ENCODE data around the gene TGDS.

The TGDS gene

DNA sequence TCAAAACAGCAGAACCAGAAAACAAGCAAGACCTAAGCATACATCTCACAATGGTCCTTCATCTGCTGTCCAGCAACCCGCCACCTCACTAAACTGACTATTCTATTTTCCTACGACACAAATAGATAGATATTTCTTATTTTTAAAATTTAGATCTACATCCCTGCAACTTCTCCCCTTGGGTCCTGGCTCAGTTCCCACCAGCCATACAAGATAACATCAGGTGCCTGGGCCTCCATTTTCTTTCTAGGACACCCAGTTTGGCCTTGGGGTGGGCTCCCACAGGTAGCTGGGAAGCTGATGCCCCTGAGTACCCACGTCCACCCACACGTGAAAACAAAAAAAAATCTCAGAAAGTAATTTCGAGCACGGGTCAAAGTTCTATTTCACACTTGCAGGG is 47.6 kb downstream of the TGDS start:
- H3K4me3 ChIP-seq (ENCODE audit: low read depth, low read length) = peak overlapping the region; percentile 80
- TF ChIP-seq, protein P1, sequence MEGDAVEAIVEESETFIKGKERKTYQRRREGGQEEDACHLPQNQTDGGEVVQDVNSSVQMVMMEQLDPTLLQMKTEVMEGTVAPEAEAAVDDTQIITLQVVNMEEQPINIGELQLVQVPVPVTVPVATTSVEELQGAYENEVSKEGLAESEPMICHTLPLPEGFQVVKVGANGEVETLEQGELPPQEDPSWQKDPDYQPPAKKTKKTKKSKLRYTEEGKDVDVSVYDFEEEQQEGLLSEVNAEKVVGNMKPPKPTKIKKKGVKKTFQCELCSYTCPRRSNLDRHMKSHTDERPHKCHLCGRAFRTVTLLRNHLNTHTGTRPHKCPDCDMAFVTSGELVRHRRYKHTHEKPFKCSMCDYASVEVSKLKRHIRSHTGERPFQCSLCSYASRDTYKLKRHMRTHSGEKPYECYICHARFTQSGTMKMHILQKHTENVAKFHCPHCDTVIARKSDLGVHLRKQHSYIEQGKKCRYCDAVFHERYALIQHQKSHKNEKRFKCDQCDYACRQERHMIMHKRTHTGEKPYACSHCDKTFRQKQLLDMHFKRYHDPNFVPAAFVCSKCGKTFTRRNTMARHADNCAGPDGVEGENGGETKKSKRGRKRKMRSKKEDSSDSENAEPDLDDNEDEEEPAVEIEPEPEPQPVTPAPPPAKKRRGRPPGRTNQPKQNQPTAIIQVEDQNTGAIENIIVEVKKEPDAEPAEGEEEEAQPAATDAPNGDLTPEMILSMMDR (IDR thresholded peaks at IDR 0.05; ENCODE audit: insufficient read depth, low read depth, low read length, missing control alignments) = no peak
- no peak for DNase-seq (ENCODE audit: low read depth)

DNA sequence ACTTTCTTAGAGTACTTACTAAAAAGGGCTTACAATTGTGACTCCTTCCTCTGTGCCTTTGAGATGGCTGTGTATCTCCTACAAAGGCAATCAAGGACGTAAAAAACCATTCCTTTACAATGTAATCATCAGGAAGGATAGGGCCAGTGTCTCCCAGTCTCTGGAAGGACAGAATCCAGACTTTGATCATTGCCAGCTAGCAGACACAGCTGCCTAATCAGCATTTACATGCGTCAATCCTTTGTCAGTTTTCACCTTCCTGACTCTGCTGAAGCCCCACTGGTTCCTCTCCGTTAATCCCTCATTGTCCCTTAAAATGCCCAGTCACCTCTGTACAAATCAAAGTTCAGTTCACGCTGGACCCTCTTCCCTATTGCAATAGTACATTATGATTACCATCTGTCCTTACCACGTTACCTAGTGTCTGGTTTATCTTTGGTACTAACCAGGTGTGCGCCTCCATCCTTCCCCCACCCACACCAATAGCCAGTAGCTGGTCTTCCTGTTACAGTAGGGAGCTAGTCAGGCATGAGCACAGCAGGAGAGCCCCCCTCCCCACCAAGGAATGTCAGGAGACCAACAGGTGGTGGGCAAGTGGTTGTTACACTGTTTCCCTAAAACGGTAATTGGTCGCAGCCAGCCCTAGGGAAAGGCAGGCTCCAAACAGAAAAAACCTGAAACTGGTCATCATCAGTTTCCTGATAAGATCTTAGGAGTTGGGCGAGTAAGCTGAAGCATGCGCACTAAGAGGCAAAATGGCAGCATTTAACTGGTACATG is 49.7 kb downstream of the TGDS start:
- H3K4me3 ChIP-seq (ENCODE audit: low read depth, low read length) = no peak overlapping the region
- no peak for DNase-seq (ENCODE audit: low read depth)
- TF ChIP-seq, protein P1 (IDR thresholded peaks at IDR 0.05; ENCODE audit: insufficient read depth, low read depth, low read length, missing control alignments) = no peak

DNA sequence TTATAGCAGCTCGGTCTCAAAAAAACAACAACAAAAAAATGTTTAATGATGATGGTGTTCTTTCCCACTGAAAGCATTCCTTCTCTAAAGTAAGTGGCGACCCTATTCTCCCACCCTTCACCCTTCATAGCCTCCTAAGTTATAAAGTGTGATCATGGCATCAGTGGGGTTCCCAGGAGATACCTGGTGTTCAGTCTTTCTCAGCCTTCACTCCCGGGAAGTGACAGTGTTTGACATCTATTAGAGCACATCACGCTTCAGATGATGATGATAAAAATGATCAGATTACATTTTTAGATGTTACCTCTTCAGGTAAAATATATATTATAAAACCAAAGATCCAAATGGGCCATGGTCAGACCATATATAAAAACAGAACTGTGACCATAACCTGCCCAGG is 51.0 kb downstream of the TGDS start:
- no peak overlapping the region for H3K4me3 ChIP-seq (ENCODE audit: low read depth, low read length)
- TF ChIP-seq, protein P1 (IDR thresholded peaks at IDR 0.05; ENCODE audit: insufficient read depth, low read depth, low read length, missing control alignments) = no peak
- DNase-seq (ENCODE audit: low read depth) = no peak

DNA sequence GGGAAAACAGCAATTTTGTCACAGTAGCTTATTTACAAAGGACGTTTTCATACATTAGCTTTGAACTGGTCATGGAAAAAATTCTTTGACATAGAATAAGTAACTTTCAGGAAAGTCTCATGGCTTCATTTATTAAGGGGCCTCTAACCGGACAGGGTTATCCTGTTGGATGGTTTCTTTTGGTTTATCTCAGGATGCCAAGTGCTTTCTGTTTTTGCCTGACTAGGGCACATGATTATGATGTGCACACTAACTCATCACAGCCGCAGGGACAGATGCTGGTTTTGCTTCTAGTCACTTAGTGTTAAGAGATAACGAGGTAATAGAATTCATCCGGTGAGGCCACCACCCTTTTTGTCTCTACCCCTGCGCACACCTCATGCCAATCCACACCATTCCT is 53.0 kb downstream of the TGDS start:
- H3K4me3 ChIP-seq (ENCODE audit: low read depth, low read length) = no peak overlapping the region
- TF ChIP-seq, protein P1 (IDR thresholded peaks at IDR 0.05; ENCODE audit: insufficient read depth, low read depth, low read length, missing control alignments) = no peak
- peak; percentile 10 for DNase-seq (ENCODE audit: low read depth)

DNA sequence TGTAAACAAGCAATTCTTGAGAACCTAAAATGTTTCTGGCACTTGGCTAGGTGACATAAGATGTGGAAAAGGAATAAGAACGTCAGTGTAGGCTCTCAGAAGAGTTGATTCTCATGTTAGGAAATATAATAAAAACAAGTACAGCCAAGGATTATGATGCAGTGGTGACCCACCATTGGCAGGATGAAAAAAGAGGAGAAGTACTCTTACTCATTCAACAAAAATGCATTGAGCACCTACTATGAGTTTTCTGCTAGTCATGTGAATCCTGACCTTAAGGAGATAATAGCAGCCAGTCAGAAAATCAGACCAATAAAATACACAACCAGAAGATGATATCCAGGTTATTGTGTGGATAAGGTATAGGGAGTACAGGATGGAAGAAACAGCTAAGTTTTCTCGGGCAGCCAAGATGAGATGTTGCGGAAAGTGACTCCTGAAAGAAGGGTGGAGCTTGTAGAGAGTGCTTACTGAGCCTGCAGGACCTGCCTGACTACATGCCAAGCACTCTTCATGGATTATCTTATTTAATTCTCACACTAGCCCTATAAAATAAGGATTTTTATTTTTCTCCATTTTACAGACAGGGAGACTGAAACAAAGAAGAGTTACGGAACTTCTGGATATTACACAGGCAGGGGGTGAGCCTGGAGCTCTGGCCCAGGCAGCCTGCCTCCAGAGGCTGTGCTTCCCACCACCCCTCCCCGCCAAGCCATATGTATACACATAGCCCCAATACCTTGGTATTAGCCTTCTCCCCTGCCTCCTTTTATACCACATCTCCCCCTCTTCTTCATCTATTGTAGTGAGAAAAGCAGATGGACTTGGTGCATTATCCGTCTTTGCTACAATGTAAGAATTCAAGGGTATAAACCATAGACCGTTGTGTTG is 58.0 kb downstream of the TGDS start:
- DNase-seq (ENCODE audit: low read depth) = no peak
- TF ChIP-seq, protein P1 (IDR thresholded peaks at IDR 0.05; ENCODE audit: insufficient read depth, low read depth, low read length, missing control alignments) = no peak
- H3K4me3 ChIP-seq (ENCODE audit: low read depth, low read length) = no peak overlapping the region

GRCh38 chr13:94535775-94536174 is 60.2 kb downstream of the TGDS start:
- TF ChIP-seq, protein P1 (IDR thresholded peaks at IDR 0.05; ENCODE audit: insufficient read depth, low read depth, low read length, missing control alignments) = no peak

More at GRCh38 chr13:94535775-94536174, 60.2 kb downstream of the TGDS start:
- no peak overlapping the region for H3K4me3 ChIP-seq (ENCODE audit: low read depth, low read length)
- DNase-seq (ENCODE audit: low read depth) = no peak

Data from GM12865 (cell line).